ENCODE data around the gene MTRF1.
A peak's percentile ranks its signal among the peaks of the same experiment; 100 is the strongest.
"Not testable (repeated sequence)": the region's sequence is repeated elsewhere in the genome, so short reads cannot be mapped to it uniquely, and the experiment has no call there.

The MTRF1 gene

GRCh38 chr13:41286370-41286769 lies 23.0 kb upstream of the MTRF1 start:
- H3K4me1 ChIP-seq (ENCODE audit: control insufficient read depth, insufficient read depth, low read depth, low read length): peaks cover 2% of the 10 kb centered on the region
- H3K4me2 ChIP-seq (ENCODE audit: low read length, poor library complexity, severe bottlenecking): no peak overlapping the region
- no peak overlapping the region for H3K4me3 ChIP-seq (ENCODE audit: insufficient read depth in 1 of 2, low read depth in 1 of 2, low read length in 2 of 2)
- no peak overlapping the region for H2BK120ac ChIP-seq (ENCODE audit: low read depth, low read length)
- H4K8ac ChIP-seq (ENCODE audit: low read length): no peak overlapping the region
- H3K4ac ChIP-seq (ENCODE audit: low read depth in 1 of 2, low read length in 2 of 2): no peak overlapping the region
- no peak overlapping the region for H4K91ac ChIP-seq (ENCODE audit: low read length)
- no peak overlapping the region for H2BK15ac ChIP-seq (ENCODE audit: low read depth, poor library complexity, severe bottlenecking)
- H3K36me3 ChIP-seq (ENCODE audit: control insufficient read depth in 1 of 2, insufficient read depth in 2 of 2, low read depth in 1 of 2, low read length in 2 of 2): no peaks in the 10 kb centered on the region
- H3K9me3 ChIP-seq (ENCODE audit: control insufficient read depth, low read length): no peaks in the 10 kb centered on the region
- no peak for DNase-seq
- H3K23ac ChIP-seq (ENCODE audit: low read length in 2 of 2): no peak overlapping the region
- H2AK5ac ChIP-seq (ENCODE audit: low read length, severe bottlenecking): no peak overlapping the region
- no peak overlapping the region for H3K27ac ChIP-seq (ENCODE audit: low read length, poor library complexity, severe bottlenecking)
- H3K27me3 ChIP-seq (ENCODE audit: control insufficient read depth in 1 of 2, insufficient read depth in 1 of 2, low read length in 2 of 2): no peaks in the 10 kb centered on the region
- H2BK12ac ChIP-seq (ENCODE audit: low read length in 2 of 2): no peak overlapping the region
- no peak overlapping the region for H2BK5ac ChIP-seq (ENCODE audit: low read depth, low read length, poor library complexity, severe bottlenecking)
- H3K14ac ChIP-seq (ENCODE audit: low read length in 2 of 2): no peak overlapping the region
- no peak overlapping the region for H2AFZ ChIP-seq (ENCODE audit: low read depth, low read length)
- no peak overlapping the region for H3K18ac ChIP-seq (ENCODE audit: low read depth in 1 of 2, low read length in 2 of 2)
- H3K9ac ChIP-seq (ENCODE audit: low read length): no peak overlapping the region
- H3K79me1 ChIP-seq (replicated peaks; ENCODE audit: low read length, poor library complexity, severe bottlenecking): no peaks in the 10 kb centered on the region
- WGBS: 98% methylated on average over 4 of the region's 5 CpGs

GRCh38 chr13:41284512-41285288 lies 21.3 kb upstream of the MTRF1 start:
- Histone ChIP-seq H3K4me1 (ENCODE audit: control insufficient read depth, insufficient read depth, low read depth, low read length) (peaks cover 2% of the 10 kb centered on the region), H3K14ac (ENCODE audit: low read length in 2 of 2) (no peak overlapping the region), H2BK5ac (ENCODE audit: low read depth, low read length, poor library complexity, severe bottlenecking) (no peak overlapping the region), H3K9me3 (ENCODE audit: control insufficient read depth, low read length) (no peaks in the 10 kb centered on the region), H2AFZ (ENCODE audit: low read depth, low read length) (no peak overlapping the region), H3K18ac (ENCODE audit: low read depth in 1 of 2, low read length in 2 of 2) (no peak overlapping the region), H3K79me1 (replicated peaks; ENCODE audit: low read length, poor library complexity, severe bottlenecking) (no peaks in the 10 kb centered on the region), H3K27me3 (ENCODE audit: control insufficient read depth in 1 of 2, insufficient read depth in 1 of 2, low read length in 2 of 2) (no peaks in the 10 kb centered on the region), H3K27ac (ENCODE audit: low read length, poor library complexity, severe bottlenecking) (no peak overlapping the region), H2BK15ac (ENCODE audit: low read depth, poor library complexity, severe bottlenecking) (no peak overlapping the region), H4K91ac (ENCODE audit: low read length) (no peak overlapping the region), H4K8ac (ENCODE audit: low read length) (no peak overlapping the region), H3K4ac (ENCODE audit: low read depth in 1 of 2, low read length in 2 of 2) (no peak overlapping the region), H3K4me3 (ENCODE audit: insufficient read depth in 1 of 2, low read depth in 1 of 2, low read length in 2 of 2) (no peak overlapping the region), H3K4me2 (ENCODE audit: low read length, poor library complexity, severe bottlenecking) (no peak overlapping the region), H2BK12ac (ENCODE audit: low read length in 2 of 2) (no peak overlapping the region), H3K23ac (ENCODE audit: low read length in 2 of 2) (no peak overlapping the region), H2AK5ac (ENCODE audit: low read length, severe bottlenecking) (no peak overlapping the region), H2BK120ac (ENCODE audit: low read depth, low read length) (no peak overlapping the region), H3K36me3 (ENCODE audit: control insufficient read depth in 1 of 2, insufficient read depth in 2 of 2, low read depth in 1 of 2, low read length in 2 of 2) (no peaks in the 10 kb centered on the region), H3K9ac (ENCODE audit: low read length) (no peak overlapping the region)
- DNase-seq: no peak
- WGBS: 77% methylated on average over 12 of the region's 13 CpGs

GRCh38 chr13:41282129-41282571 lies 18.8 kb upstream of the MTRF1 start:
- 91% methylated on average over 4 of the region's 5 CpGs for WGBS
- Histone ChIP-seq H3K9ac (ENCODE audit: low read length) (no peak overlapping the region), H3K36me3 (ENCODE audit: control insufficient read depth in 1 of 2, insufficient read depth in 2 of 2, low read depth in 1 of 2, low read length in 2 of 2) (no peaks in the 10 kb centered on the region), H2AK5ac (ENCODE audit: low read length, severe bottlenecking) (no peak overlapping the region), H2BK5ac (ENCODE audit: low read depth, low read length, poor library complexity, severe bottlenecking) (no peak overlapping the region), H3K23ac (ENCODE audit: low read length in 2 of 2) (no peak overlapping the region), H2BK15ac (ENCODE audit: low read depth, poor library complexity, severe bottlenecking) (no peak overlapping the region), H3K27ac (ENCODE audit: low read length, poor library complexity, severe bottlenecking) (peak overlapping the region; percentile 33), H3K79me1 (replicated peaks; ENCODE audit: low read length, poor library complexity, severe bottlenecking) (no peaks in the 10 kb centered on the region), H3K4ac (ENCODE audit: low read depth in 1 of 2, low read length in 2 of 2) (no peak overlapping the region), H2BK12ac (ENCODE audit: low read length in 2 of 2) (no peak overlapping the region), H3K18ac (ENCODE audit: low read depth in 1 of 2, low read length in 2 of 2) (no peak overlapping the region), H3K4me3 (ENCODE audit: insufficient read depth in 1 of 2, low read depth in 1 of 2, low read length in 2 of 2) (no peak overlapping the region), H4K91ac (ENCODE audit: low read length) (no peak overlapping the region), H4K8ac (ENCODE audit: low read length) (no peak overlapping the region), H3K4me1 (ENCODE audit: control insufficient read depth, insufficient read depth, low read depth, low read length) (peaks cover 2% of the 10 kb centered on the region), H3K27me3 (ENCODE audit: control insufficient read depth in 1 of 2, insufficient read depth in 1 of 2, low read length in 2 of 2) (no peaks in the 10 kb centered on the region), H3K14ac (ENCODE audit: low read length in 2 of 2) (no peak overlapping the region), H2BK120ac (ENCODE audit: low read depth, low read length) (no peak overlapping the region), H2AFZ (ENCODE audit: low read depth, low read length) (no peak overlapping the region), H3K9me3 (ENCODE audit: control insufficient read depth, low read length) (no peaks in the 10 kb centered on the region), H3K4me2 (ENCODE audit: low read length, poor library complexity, severe bottlenecking) (no peak overlapping the region)
- DNase-seq: no peak

- not testable (repeated sequence) for H2BK5ac ChIP-seq (ENCODE audit: low read depth, low read length, poor library complexity, severe bottlenecking); H3K27me3 ChIP-seq (ENCODE audit: control insufficient read depth in 1 of 2, insufficient read depth in 1 of 2, low read length in 2 of 2); DNase-seq; H4K91ac ChIP-seq (ENCODE audit: low read length); H4K8ac ChIP-seq (ENCODE audit: low read length); H2AK5ac ChIP-seq (ENCODE audit: low read length, severe bottlenecking); H3K4me1 ChIP-seq (ENCODE audit: control insufficient read depth, insufficient read depth, low read depth, low read length); H2BK12ac ChIP-seq (ENCODE audit: low read length in 2 of 2); H3K23ac ChIP-seq (ENCODE audit: low read length in 2 of 2); H3K9ac ChIP-seq (ENCODE audit: low read length); H3K4me3 ChIP-seq (ENCODE audit: insufficient read depth in 1 of 2, low read depth in 1 of 2, low read length in 2 of 2); H2AFZ ChIP-seq (ENCODE audit: low read depth, low read length); H3K9me3 ChIP-seq (ENCODE audit: control insufficient read depth, low read length); H3K14ac ChIP-seq (ENCODE audit: low read length in 2 of 2); H2BK120ac ChIP-seq (ENCODE audit: low read depth, low read length); H3K18ac ChIP-seq (ENCODE audit: low read depth in 1 of 2, low read length in 2 of 2); H3K79me1 ChIP-seq (replicated peaks; ENCODE audit: low read length, poor library complexity, severe bottlenecking); H3K36me3 ChIP-seq (ENCODE audit: control insufficient read depth in 1 of 2, insufficient read depth in 2 of 2, low read depth in 1 of 2, low read length in 2 of 2); H3K4me2 ChIP-seq (ENCODE audit: low read length, poor library complexity, severe bottlenecking); H3K4ac ChIP-seq (ENCODE audit: low read depth in 1 of 2, low read length in 2 of 2); H3K27ac ChIP-seq (ENCODE audit: low read length, poor library complexity, severe bottlenecking); H2BK15ac ChIP-seq (ENCODE audit: low read depth, poor library complexity, severe bottlenecking)
- WGBS: 71% methylated on average over 2 of the region's 2 CpGs
Measured at GRCh38 chr13:41279156-41279555, 15.8 kb upstream of the MTRF1 start.
